ENCODE data around the gene COQ8A. TPM values are rescaled to one million over a fixed set of nuclear protein-coding genes. Genes with fewer than 3 reads are reported as not detected.

Gene COQ8A
- total and polyA plus RNA-seq, 10 of the 15 experiments (the other 5 are each of a cell fraction or from before 2014, with no cell fraction given) = 0.72 to 24.8 (median 12.1) TPM

GRCh38 chr1:226940029-226940805 lies at the start of gene COQ8A (continued):
- TF ChIP-seq NFXL1 (IDR thresholded peaks at IDR 0.05; ENCODE audit: borderline replicate concordance) (no peak), CHD2 (IDR thresholded peaks at IDR 0.05; ENCODE audit: borderline replicate concordance, low read depth, low read length) (peak; percentile 97), NFYA (IDR thresholded peaks at IDR 0.05; ENCODE audit: borderline replicate concordance, low read depth, low read length) (peak; percentile 73), HCFC1 (IDR thresholded peaks at IDR 0.05; ENCODE audit: low read length) (0 out of 2 replicates have a peak, but pooled peaks have one; percentile 1)
- TF ChIP-seq, protein P1, sequence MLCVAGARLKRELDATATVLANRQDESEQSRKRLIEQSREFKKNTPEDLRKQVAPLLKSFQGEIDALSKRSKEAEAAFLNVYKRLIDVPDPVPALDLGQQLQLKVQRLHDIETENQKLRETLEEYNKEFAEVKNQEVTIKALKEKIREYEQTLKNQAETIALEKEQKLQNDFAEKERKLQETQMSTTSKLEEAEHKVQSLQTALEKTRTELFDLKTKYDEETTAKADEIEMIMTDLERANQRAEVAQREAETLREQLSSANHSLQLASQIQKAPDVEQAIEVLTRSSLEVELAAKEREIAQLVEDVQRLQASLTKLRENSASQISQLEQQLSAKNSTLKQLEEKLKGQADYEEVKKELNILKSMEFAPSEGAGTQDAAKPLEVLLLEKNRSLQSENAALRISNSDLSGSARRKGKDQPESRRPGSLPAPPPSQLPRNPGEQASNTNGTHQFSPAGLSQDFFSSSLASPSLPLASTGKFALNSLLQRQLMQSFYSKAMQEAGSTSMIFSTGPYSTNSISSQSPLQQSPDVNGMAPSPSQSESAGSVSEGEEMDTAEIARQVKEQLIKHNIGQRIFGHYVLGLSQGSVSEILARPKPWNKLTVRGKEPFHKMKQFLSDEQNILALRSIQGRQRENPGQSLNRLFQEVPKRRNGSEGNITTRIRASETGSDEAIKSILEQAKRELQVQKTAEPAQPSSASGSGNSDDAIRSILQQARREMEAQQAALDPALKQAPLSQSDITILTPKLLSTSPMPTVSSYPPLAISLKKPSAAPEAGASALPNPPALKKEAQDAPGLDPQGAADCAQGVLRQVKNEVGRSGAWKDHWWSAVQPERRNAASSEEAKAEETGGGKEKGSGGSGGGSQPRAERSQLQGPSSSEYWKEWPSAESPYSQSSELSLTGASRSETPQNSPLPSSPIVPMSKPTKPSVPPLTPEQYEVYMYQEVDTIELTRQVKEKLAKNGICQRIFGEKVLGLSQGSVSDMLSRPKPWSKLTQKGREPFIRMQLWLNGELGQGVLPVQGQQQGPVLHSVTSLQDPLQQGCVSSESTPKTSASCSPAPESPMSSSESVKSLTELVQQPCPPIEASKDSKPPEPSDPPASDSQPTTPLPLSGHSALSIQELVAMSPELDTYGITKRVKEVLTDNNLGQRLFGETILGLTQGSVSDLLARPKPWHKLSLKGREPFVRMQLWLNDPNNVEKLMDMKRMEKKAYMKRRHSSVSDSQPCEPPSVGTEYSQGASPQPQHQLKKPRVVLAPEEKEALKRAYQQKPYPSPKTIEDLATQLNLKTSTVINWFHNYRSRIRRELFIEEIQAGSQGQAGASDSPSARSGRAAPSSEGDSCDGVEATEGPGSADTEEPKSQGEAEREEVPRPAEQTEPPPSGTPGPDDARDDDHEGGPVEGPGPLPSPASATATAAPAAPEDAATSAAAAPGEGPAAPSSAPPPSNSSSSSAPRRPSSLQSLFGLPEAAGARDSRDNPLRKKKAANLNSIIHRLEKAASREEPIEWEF (IDR thresholded peaks at IDR 0.05; ENCODE audit: insufficient replicate concordance, low read depth, low read length) = no peak
- TF ChIP-seq, protein P2, sequence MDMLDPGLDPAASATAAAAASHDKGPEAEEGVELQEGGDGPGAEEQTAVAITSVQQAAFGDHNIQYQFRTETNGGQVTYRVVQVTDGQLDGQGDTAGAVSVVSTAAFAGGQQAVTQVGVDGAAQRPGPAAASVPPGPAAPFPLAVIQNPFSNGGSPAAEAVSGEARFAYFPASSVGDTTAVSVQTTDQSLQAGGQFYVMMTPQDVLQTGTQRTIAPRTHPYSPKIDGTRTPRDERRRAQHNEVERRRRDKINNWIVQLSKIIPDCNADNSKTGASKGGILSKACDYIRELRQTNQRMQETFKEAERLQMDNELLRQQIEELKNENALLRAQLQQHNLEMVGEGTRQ (IDR thresholded peaks at IDR 0.05; ENCODE audit: borderline replicate concordance, low read depth, low read length) = peak; percentile 25; the same call in 1 of the 2 replicates

All from GM12878 (cell line).